Brain microvascular endothelial cell (primary cell): ENCODE data around the gene MDH2.
"Not testable (repeated sequence)": the region's sequence is repeated elsewhere in the genome, so short reads cannot be mapped to it uniquely, and the experiment has no call there.

ENCODE experiments used
- DNase-seq: peaks from one replicate; pipeline ENCODE4 v3.0.0-alpha.2; 2020
- H3K27ac ChIP-seq: fragments of 250-450 bp; sonication (Bioruptor Pico); 2 replicates; pipeline ENCODE4 v1.5.1; 2020; ENCODE audit warnings: mild to moderate bottlenecking, moderate library complexity
- H3K27me3 ChIP-seq: fragments of 250-450 bp; sonication (Bioruptor Pico); replicated peaks from 2 replicates; pipeline ENCODE4 v1.5.1; 2020; ENCODE audit warnings: mild to moderate bottlenecking
- H3K36me3 ChIP-seq: fragments of 250-450 bp; sonication (Bioruptor Pico); replicated peaks from 2 replicates; pipeline ENCODE4 v1.5.1; 2020; ENCODE audit warnings: mild to moderate bottlenecking
- H3K4me3 ChIP-seq: 2 replicates; pipeline ENCODE4 v1.5.1; 2011; ENCODE audit warnings: low read depth, mild to moderate bottlenecking, control low read depth, low read length, moderate library complexity
- in situ Hi-C: cut with HindIII; loops from 2 replicates; pipeline ENCODE4 v1.10.0; 2017; ENCODE audit warnings: low sequenced_read_pairs, low pct_ligation_motif_present
- TF ChIP-seq, protein P1 (sequence below): IDR thresholded peaks from 2 replicates; pipeline ENCODE4 v1.5.1; 2011; ENCODE audit warnings: low read depth, mild to moderate bottlenecking, moderate library complexity, low read length, control low read depth, inconsistent platforms; ENCODE audit errors: missing control alignments

Gene MDH2

DNA sequence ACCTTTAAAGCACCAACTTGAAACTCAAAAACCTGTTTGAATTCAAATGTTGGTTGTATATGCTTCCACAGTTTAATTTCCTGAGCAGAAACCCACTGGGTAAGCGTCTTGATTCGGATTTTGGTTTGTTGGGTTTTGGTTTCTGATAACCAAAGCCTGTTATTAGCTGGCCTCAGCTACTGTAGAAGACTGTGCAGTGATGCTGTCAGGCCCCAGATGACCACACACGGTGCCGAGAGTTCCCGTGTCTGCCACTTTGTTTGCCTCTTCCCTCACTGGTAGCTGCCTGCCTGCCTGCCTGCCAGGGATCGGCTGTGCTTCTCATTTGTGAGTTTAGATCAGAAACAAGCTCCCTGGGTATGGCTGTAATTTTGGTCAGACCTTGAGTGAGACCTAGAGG, 5.6 kb downstream of the MDH2 start:
- no peak overlapping the region for H3K27ac ChIP-seq
- no peak for DNase-seq
- peaks cover 26% of the 10 kb centered on the region for H3K36me3 ChIP-seq
- TF ChIP-seq, protein P1, sequence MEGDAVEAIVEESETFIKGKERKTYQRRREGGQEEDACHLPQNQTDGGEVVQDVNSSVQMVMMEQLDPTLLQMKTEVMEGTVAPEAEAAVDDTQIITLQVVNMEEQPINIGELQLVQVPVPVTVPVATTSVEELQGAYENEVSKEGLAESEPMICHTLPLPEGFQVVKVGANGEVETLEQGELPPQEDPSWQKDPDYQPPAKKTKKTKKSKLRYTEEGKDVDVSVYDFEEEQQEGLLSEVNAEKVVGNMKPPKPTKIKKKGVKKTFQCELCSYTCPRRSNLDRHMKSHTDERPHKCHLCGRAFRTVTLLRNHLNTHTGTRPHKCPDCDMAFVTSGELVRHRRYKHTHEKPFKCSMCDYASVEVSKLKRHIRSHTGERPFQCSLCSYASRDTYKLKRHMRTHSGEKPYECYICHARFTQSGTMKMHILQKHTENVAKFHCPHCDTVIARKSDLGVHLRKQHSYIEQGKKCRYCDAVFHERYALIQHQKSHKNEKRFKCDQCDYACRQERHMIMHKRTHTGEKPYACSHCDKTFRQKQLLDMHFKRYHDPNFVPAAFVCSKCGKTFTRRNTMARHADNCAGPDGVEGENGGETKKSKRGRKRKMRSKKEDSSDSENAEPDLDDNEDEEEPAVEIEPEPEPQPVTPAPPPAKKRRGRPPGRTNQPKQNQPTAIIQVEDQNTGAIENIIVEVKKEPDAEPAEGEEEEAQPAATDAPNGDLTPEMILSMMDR, result no peak
- in situ Hi-C loops, result no loop called here
- no peaks in the 10 kb centered on the region for H3K27me3 ChIP-seq
- H3K4me3 ChIP-seq, result no peak overlapping the region

DNA sequence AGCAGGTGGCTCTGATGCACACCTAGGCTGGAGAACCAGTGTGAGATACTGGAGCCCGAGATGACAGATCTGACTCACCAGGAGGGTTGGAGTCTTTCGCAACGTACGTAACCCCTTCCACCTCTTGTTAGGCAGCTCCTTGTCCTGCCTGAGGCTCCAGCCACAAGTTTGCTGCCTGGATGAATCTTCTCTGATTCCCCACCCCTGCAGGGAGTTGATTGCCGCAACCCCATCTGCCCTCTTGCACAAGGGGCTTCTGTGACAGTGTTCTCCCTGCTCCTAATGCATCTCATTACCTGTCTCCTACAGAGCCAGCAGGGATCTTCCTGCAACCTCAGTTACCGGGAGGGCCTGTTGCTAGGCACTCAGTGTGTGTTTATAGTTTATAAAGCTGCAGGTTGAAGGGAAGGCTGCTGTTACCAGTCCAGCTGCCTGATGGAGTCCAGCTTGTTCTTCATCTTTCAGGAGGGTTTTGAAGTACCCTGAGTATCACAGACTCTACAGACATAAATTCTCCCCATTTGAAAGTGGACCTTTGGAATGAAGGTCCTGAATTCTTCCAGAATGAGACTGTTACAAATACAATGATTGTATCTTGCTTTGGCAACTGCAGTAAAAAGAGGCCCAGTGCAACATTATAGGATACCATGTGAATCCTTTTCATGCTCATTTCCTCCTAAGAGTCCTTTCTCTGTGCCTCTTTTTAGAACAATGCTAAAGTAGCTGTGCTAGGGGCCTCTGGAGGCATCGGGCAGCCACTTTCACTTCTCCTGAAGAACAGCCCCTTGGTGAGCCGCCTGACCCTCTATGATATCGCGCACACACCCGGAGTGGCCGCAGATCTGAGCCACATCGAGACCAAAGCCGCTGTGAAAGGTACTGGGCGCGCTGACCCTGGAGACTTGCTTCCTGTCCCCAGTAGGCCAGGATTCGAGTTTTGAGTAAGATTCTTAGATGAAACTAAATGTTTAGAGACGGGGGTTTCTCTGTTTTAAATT, 6.5 kb downstream of the MDH2 start:
- Histone ChIP-seq H3K27ac (no peak overlapping the region), H3K36me3 (peaks cover 36% of the 10 kb centered on the region)
- TF ChIP-seq, protein P1, result no peak

DNA sequence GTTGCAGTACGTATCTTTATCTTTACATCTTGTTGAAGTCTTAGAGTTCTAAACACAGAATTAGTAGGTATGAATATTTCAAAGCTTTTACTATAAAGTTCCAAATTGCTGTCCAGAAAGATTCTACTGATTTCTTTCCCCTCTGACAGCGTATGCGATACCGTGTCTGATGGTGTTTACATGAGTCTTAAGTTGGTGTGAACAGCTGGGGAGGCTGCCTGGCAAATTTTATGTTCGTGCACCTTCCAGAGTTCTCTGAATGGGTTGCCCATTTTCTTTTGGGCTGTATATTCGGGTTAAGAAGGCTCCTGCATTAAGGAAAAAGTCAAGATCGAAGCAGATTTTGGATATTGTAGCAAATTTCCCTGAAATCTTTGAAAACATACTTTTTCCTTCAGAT, 8.3 kb downstream of the MDH2 start:
- no peak overlapping the region for H3K27ac ChIP-seq
- H3K27me3 ChIP-seq, result no peaks in the 10 kb centered on the region
- TF ChIP-seq, protein P1, result no peak
- no peak overlapping the region for H3K4me3 ChIP-seq
- peaks cover 47% of the 10 kb centered on the region for H3K36me3 ChIP-seq
- no peak for DNase-seq
- in situ Hi-C loops, result no loop called here

More for the DNA sequence above, 6.5 kb downstream of the MDH2 start:
- Histone ChIP-seq H3K4me3 (no peak overlapping the region), H3K27me3 (no peaks in the 10 kb centered on the region)
- DNase-seq, result peak; percentile 32
- in situ Hi-C loops, result no loop called here

DNA sequence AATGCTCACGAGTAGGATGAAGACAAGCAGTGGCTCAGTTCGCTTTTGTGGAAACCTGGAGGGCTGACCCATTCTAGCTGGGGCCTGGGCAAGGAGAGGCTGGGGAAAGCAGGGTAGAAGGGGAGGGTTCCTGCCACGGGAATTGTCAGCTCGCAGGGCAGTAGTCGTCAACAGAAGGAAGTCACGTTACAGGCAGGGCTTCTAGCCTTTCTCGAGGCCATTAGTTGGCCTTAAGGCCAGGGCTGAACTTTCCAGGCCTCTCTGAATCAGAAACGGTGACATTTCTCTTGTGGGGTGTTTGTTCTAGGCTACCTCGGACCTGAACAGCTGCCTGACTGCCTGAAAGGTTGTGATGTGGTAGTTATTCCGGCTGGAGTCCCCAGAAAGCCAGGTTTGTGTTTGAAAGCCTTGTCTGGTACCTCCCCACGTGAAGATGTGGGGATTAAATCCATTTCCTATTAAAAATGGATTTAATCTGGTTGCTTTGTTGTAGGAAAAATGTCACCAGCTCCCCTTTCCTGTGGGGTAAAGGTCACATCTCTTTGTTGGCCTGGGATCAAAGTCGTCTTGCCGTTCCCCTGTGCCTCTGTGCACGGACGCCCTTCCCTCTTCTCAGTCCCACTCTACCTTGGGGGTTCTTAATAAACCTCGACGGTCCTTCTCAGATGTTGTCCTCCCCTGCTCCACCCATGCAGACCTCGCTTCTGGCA, 9.4 kb downstream of the MDH2 start:
- TF ChIP-seq, protein P1, result no peak
- no peak for DNase-seq
- Histone ChIP-seq H3K27ac (no peak overlapping the region), H3K36me3 (peaks cover 49% of the 10 kb centered on the region), H3K27me3 (no peaks in the 10 kb centered on the region), H3K4me3 (no peak overlapping the region)
- in situ Hi-C loops, result no loop called here

DNA sequence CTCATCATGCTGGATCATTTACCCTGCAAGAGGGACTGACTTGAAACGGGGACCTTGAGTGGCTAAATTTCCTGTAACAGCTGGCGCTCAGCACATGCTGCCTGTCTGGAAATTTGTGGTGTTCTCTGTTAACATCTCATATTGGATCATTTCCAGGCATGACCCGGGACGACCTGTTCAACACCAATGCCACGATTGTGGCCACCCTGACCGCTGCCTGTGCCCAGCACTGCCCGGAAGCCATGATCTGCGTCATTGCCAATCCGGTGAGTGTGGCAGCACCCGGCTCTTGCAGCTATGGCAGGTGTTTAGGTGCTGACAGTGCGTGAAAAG, 9.9 kb downstream of the MDH2 start:
- Histone ChIP-seq H3K27me3 (no peaks in the 10 kb centered on the region), H3K27ac (no peak overlapping the region), H3K36me3 (peaks cover 51% of the 10 kb centered on the region), H3K4me3 (no peak overlapping the region)
- in situ Hi-C loops, result no loop called here
- TF ChIP-seq, protein P1, result no peak
- no peak for DNase-seq

DNA sequence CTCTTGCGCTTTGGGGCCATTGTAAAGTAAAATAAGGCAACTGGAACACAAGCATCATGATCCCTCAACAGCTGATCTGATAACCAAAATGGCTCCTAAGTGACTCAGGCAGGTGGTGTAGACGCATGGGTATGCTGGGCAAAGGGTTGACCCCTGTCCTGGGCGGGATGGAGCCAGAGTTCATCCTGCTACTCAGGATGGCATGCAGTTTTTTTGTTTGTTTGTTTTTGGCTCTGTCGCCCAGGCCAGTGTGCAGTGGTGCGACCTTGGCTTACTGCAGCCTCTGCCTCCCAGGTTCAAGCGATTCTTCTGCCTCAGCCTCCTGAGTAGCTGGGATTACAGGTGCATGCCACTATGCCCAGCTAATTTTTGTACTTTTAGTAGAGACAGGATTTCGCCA, 10.8 kb downstream of the MDH2 start:
- DNase-seq, in situ Hi-C loops: not testable (repeated sequence)
- peaks cover 56% of the 10 kb centered on the region for H3K36me3 ChIP-seq

More for the DNA sequence above, 10.8 kb downstream of the MDH2 start:
- not testable (repeated sequence) for H3K27me3 ChIP-seq, H3K27ac ChIP-seq, H3K4me3 ChIP-seq
